ENCODE results near the gene UPF1.

UPF1 gene

DNA sequence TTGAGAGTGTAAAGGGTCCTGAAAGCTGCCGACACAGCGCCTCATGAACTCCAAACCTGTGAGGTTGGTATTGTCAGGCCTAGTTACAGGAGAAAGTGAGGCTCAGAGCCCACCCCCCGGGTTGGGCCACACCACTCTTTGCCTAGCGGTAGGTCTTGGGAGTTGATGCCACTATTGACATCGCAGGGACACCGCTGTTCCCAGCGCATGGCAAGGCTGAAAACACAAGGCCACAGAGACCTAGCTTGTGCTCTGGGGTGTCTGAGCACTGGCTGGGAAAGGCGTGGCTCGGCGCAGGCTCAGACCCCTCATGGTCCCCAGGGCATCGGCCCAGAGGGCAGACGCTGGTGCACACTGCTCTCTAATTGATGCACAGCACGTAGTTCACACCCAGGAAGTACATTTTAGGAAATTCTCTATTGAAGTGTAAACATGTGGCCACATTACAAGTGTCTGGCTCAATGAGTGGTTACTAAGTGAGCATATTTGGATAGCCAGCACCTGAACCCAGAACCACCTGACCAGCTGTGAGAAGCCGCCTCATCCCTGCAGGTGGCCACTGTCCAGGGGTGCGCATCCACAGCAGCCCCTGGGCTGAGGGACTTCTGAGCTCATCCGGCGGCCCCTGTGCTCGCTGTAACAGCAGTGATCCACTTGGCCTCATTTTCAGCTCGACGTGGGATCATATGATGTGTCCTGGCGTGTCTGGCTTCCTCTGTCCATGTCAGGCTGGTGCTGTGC is 27.3 kb downstream of the UPF1 start:
- no peak for DNase-seq

DNA sequence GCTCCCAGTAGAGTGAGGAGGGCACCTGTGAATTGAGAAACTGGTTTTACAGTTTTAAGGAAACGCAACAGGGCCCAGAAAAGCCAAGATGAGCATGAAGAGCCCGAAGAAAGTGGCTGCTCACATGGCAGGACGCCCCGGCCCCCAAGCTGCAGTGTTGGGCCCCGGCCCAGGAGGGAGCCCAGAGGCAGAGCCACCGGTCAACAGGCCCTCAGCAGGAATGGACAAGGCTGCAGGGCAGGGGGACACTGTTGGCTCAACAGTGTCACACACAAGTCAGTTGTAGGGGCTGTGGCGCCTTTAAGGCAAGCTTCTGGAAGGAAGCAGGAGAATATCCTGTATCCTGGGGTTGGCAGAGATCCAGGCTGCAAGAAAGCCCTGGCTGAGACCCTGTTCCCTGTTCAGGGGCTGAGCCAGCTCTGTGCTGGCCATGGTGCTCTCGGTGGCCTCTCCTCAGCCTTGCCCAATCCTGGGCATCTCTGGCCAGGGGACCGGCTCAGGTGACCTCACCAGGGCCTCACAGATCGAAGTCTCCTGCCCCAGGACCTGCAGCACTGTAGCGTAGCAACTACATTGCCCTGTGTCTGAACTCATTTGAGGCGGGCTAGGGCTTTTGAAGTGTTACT is 28.0 kb downstream of the UPF1 start:
- no peak for DNase-seq

DNA sequence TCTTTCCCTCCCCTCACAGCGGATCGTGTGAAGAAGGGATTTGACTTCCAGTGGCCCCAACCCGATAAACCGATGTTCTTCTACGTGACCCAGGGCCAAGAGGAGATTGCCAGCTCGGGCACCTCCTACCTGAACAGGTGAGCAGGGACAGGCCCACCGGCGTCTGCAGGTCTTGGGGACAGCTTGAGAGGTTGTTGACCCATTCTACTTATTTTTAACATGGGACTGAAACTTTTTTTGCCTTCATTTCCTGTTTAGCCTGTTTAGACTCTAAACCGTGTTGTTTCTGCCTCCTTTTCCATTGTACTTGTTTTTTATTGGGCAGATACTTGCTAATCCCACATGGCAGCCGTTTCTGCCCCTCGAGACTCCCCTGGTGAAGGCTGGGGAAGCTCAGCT is 28.5 kb downstream of the UPF1 start:
- DNase-seq = no peak

DNA sequence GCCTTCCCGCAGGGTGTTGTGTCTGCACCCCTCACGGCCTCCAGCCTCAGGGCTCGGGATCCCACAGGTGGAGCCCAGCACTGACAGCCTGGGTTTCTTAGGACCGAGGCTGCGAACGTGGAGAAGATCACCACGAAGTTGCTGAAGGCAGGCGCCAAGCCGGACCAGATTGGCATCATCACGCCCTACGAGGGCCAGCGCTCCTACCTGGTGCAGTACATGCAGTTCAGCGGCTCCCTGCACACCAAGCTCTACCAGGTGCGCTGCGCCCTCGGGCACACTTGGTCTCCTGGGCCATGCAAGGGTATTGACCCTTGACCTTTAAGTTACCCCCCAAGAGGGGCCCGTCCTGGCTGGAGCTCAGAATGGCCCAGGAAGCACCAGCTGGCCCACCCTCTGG is 29.0 kb downstream of the UPF1 start:
- no peak for DNase-seq

DNA sequence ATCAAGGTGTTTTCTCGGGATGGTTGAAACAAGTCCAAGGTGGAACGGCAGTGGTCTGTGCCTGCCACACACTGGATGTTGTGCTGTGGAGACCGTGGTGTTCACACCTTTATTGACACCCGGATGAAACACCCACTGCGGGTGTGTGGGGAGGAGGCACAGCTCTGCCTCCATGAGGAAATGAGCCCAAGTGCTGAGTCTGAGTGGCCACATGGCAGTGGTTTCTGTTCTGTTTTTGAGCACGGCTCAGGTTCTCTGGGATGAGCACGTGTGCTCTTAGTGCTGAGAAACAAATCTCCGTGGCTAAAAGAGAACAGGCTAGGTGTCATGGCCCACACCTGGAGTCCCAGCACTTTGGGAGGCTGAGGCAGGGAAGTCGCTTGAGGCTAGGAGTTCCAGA is 29.5 kb downstream of the UPF1 start:
- DNase-seq = no peak

DNA sequence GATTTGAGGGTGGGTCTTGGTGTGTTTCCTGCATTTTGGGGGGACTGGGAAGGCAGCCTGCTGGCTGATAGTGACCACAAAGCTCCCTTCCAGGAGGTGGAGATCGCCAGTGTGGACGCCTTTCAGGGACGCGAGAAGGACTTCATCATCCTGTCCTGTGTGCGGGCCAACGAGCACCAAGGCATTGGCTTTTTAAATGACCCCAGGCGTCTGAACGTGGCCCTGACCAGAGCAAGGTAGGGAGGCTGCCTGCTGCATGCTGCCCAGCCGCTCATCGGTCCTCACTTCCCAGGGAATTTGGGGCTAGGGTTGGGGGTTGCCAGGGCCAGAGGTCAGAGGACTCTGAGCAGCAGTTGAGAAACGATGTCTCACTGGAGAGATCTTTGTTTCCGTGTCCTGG is 30.2 kb downstream of the UPF1 start:
- DNase-seq = no peak

DNA sequence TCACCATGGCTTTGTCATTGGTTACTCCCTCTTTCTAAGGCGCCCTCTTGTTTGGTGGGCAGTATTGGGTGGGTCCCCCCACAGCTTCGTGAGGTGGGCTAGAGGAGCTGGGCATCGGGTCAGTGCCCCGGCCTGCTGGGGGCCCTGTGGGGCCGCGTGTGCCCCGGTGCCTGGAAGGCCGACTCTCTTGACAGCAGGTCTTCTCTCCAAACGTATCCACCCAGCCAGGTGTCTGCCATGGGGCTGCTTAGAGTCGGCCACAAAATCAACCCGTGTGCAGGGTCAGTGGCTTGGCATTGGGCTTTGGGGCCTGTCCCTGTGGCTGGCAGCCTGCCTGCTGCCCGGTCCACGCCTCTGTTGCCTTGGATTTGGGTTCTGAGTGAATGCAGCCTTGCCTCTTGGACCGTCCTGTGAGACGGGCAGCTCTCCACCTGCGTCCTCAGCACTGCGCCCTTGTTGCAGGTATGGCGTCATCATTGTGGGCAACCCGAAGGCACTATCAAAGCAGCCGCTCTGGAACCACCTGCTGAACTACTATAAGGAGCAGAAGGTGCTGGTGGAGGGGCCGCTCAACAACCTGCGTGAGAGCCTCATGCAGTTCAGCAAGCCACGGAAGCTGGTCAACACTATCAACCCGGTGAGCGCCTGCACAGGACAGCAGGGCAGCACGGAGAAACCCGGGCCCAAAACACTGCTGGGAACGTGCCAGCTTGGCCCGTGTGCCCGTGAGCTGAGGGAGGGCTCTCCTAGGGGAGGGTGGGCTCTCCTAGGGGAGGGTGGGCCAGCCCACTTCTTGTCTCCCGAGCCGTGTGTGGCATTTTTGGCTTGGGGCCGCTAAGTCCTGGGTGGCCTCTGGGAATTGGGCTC is 31.4 kb downstream of the UPF1 start:
- DNase-seq = no peak

DNA sequence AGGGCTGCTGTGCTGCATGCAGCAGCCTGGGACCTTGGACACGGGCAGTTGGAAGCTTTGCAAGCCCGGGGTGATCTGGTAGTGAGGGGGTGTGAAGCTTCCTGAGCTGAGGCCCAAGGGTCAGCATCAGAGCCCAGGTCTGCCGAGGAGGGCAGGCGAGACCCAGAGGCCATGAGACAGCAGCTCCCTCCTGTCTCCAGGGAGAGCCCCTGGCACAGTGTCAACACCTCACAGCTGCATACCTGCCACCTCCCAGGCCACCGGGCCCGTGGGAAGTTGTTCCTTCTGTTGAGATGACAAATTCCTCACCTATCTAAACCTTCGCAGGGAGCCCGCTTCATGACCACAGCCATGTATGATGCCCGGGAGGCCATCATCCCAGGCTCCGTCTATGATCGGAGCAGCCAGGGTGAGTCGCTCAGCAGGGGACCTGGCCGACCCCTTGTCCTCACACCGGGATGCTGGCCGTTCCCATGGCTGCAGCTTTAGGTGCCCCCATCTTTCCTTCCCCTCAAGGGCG is 32.1 kb downstream of the UPF1 start:
- no peak for DNase-seq

DNA sequence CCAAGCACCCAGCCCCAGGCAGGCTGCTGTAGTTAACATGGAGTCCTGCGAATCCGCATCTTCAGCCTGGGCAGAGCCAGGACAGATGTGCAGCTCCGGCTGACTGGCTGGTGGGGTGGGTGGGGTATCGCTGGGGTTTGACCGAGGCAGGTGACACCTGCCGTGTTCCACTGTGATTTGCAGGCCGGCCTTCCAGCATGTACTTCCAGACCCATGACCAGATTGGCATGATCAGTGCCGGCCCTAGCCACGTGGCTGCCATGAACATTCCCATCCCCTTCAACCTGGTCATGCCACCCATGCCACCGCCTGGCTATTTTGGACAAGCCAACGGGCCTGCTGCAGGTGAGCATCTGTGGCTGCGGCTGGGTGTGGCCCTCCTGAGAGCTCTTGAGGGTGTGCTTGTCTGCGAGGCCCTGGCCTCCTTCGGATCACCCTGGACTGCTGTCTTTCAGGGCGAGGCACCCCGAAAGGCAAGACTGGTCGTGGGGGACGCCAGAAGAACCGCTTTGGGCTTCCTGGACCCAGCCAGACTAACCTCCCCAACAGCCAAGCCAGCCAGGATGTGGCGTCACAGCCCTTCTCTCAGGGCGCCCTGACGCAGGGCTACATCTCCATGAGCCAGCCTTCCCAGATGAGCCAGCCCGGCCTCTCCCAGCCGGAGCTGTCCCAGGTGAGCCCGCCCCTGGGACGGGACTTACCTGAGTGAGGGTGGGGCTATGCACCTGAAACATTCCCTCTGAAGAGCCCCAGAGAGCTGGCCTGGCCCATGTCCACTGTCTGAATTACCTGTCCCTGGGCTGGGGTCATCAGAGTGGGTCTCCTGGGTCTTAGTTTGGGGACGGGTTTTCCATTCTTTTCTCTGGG is 33.6 kb downstream of the UPF1 start:
- no peak for DNase-seq

DNA sequence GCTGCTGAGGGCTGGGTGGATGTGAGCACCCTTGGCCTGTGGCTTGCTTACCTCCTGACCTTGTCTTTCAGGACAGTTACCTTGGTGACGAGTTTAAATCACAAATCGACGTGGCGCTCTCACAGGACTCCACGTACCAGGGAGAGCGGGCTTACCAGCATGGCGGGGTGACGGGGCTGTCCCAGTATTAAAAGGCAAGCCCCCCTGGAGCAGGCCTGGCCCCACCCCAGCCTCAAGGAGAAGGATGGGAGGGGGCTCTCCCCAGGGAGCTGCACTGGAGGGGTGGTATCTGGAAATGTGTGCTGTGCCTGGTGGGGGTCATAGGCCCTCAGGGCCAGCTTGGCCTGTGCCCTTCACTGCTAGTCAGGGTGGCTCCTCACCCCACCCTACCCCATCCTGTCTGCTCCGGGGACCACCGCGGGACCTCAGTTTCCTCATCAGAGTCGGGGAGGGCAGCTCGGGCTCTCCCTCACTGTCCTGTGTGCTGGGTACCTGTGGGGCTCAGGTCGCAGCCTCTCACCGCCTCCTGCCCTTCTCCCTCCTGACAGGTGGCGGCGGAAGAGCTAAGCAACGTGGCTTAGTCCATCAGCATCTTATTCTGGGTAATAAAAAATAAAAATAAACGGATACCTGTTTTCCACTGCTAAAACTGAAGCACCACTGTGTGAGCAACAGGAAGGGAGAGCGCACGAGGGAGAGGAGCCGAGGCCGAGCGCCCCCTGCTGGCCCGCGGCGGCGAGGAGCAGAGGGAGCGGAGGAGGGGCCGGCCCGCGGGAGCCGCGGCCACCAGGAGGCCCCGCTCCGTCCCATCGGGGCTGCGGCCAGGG is 34.4 kb downstream of the UPF1 start:
- peak; percentile 69 for DNase-seq

DNA sequence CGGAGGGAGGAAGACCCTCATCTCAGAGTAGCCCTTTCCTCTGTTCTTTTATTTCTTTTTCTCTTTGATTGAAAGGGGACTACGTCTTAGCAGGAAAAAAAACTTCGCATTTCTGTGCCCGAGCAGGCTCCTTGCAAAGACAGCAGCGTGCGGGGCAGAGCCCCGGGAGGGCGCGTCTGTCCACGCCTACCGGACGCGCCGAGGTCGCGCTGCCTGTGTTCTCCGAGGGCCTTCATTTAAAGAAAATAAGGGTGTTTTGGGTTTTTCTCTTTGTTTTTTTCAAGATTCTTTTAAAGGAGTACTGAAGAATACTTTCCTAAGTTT is 35.0 kb downstream of the UPF1 start:
- DNase-seq = no peak

DNA sequence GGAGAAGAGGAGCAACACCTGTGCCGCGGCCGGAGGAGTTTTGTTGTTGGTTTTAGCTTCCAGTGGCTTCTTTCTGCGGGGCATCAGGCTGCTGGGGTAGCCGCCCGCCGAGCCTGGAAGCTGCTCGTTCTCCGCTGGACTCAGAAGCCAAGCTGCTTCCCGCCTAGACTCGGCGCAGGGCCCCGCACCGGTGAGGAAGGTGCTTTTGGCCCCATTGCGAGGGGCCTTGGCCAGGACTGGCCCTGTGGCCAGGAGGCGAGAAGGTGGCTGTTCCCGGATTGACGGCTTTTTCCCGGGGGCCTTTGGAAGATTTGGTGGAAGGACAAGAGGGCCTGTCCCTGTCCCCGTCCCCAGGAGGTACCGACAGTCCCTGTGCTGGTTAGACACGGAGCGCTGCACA is 35.4 kb downstream of the UPF1 start:
- DNase-seq = no peak

DNA sequence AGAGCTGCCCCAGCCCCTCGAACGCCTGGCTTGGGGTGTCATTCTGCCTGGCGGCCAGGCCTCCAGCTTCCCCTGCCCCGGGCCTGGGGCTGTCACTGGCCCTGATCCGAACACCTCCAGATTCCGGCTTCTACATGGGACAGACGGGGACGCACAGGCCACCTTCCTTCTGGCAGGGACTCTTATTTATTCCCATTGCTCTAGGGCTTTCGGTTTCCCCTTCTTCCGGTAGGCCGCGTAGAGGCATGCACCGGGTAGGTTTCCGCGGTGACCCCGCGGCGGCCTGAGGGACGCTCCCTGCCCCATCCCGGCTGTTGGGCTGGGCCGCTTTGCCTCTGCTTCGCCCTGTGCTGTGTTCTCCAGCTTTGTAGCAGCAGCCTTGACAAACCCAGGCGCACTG is 36.0 kb downstream of the UPF1 start:
- DNase-seq = no peak

DNA sequence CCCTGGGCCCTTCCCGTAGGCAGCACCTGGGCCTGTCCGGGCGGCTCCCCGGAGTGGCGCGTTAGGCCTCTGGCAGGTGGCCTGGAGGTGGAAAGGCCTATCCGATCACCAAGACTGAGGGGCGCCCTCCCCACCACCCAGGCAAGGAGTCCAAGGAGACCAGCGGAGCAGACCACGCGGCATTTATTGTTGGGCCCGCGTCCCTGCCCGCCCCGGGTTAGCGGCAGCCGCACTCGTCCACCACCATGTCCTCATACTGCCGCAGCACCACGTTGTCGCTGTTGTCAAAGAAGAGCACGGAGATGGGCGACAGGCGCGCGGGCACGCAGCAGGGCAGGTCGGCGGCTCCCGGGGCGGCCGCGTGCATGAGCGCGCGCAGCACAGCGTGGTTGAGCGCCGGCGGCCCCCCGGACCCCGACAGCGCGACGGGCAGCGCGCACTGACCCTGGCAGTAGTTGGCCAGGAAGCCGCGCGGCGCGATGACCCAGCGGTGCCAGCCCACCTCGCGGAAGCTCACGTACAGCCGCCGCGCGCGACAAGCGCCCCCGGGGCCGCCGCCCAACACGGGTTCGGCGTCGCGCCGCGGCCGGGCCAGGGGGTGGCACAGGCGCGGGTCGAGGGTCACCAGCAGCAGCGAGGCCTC is 36.7 kb downstream of the UPF1 start:
- DNase-seq = no peak

DNA sequence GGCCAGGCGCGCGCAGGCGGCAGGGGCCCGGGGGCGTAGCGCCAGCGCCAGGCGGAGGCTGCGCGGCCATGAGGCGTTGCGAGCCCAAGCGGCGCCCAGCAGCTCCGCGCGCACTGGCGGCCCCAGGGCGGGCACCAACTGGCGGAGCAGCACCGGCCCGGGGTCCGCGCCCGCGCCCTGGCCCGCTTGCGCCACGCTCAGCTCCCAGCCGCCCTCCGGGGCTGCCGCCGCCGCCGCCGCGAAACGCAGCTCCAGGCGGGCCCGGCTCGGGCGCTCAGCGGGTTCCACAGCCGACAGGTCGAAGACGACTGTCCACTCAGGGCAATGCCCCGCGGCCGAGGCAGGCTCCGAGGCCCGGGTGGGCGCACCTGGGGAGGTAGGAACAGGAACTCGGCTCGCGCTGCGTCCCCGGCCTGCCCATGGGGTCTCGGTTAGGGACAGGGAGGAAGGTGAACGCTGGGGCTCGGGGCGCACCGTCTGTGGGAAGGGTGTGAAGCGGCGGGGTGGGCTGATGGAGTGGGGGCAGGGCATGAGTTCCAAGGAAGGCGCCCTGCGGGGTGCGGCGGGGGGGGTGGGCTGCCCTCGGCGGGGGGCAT is 37.4 kb downstream of the UPF1 start:
- no peak for DNase-seq

DNA sequence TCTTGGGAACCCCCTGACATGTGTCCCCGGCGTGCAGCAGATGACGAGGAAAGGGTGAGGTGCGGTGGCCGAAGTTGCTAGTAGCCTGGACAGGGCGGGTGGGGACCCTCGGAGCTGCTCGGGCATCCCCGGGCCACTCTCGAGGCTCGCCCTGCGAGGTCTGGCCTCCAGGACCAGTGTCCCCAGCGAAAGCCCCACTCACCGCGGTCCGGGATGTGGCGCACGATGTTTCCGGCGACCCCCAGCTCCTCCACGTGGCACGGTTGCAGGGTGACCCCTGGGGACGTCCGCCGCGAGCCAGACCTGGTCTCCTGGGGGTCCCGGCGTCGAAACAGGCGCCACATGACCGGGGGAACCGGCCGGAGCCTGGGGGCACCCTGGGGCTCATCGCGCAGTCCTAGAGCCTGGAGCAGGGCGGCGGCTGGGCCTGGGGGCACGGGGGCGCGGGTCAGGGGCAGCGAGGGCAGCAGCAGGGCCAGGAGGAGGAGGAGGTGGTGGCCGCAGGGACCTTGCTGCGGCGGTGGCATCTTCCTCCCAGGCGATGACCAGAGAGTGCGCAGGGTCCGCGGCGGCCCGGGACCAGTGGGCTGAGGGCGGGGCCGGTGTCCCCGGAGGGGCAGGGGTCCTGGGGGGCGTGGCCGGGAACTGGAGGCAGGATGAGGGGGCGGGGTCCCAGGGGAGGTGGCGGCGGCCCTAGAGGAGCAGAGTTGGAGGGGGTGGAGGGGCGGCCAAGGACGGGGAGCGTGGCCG is 38.2 kb downstream of the UPF1 start:
- no peak for DNase-seq

DNA sequence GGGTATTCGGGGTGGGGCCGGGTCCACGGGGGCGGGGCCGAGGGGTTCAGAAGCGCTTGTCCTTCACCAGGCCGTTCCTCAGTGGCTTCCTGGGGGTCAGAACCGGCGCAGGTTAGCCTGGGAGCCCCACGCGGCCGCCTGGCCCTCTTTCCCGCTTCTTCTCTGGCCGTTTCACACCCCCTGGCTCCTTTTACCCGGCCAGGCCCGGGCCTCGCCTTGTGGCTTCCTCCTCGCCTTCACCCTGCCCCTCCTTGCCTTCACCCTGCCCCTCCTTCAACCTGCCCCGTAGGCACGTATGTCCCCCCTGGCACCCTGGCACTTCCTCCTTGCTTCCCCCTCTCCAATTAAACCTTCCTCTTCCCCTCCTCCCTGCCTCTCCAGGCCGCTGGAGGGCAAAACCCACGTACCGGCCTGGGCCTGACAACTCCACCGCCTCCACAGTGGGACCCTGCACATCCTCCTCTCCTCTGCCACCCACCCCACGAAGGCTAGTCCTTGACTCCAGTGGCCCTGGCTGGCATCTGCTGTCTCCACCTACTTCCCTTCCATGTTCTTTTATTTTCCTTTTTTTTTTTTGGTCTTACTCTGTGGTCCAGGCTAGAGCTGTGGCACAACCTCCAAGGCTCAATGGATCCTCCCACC is 38.9 kb downstream of the UPF1 start:
- DNase-seq = no peak

DNA sequence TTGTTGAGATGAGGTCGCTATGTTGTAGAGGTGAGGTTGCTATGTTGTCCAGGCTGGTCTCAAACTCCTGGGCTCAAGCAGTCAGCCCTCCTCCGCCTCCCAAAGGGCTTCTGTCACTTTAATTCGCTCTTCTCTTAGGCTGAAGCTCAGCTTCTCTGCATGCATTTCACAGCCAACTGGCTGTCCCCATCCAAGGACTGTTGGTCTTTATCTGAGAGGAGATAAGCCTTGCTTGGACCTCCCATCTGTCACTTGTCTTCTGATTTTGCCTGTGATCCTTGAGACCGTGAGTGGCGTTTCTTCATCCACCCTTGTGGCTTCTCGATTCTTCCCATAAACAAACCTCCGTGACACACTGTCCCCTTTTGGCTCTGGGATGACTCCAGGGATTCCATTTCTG is 39.8 kb downstream of the UPF1 start:
- no peak for DNase-seq

DNA sequence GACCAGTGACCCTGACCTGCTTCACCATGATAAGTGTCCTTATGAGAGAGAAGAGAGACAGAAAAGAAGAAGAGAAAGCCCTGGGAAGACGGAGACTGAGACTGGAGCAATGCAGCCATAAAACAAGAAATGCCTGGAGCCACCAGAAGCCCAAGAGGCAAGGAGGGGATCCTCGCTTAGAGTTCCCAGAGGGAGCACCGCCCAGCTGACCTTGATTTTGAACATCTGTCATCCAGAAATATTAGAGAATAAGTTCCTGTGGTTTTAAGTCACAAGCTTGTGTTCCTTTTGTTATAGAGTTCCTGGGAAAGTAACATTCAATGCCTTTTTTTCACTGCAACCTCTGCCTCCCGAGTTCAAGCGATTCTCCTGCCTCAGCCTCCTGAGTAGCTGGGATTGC is 44.0 kb downstream of the UPF1 start:
- DNase-seq = no peak

DNA sequence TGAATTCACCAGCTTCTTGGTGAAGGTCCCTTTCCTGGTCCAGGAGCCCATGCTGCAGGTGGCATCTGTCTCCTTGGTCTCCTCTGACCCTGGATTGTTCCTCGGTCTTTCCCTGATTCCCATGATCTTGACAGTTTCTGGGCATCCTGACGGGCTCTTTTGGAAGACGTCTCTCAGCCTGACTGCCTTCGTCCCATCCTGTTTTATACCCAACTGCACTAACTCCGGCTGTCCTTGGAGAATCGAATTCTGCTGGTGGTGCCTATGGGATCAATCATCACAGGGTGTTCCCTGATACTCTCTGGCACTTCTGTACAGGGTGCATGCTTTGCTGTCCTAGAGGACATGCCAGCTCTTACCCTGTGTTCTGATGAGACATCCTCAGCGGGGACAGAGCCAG is 45.1 kb downstream of the UPF1 start:
- no peak for DNase-seq
